ENCODE data around the gene TMEFF1.

TMEFF1 gene

GRCh38 chr9:100586093-100586492, 113.1 kb downstream of the TMEFF1 start:
- no peak overlapping the region for H3K4me3 ChIP-seq (ENCODE audit: low read length)
- no peak for TF ChIP-seq ZNF274 (IDR thresholded peaks at IDR 0.05; ENCODE audit: low read depth, low read length)

- TF ChIP-seq ZNF274 (IDR thresholded peaks at IDR 0.05; ENCODE audit: low read depth, low read length) = no peak
- no peak overlapping the region for H3K4me3 ChIP-seq (ENCODE audit: low read length)
Measured at GRCh38 chr9:100587375-100587774, 114.4 kb downstream of the TMEFF1 start.

GRCh38 chr9:100589582-100589981, 116.6 kb downstream of the TMEFF1 start:
- TF ChIP-seq ZNF274 (IDR thresholded peaks at IDR 0.05; ENCODE audit: low read depth, low read length) = no peak
- no peak overlapping the region for H3K4me3 ChIP-seq (ENCODE audit: low read length)

GRCh38 chr9:100590481-100590880, 117.5 kb downstream of the TMEFF1 start:
- TF ChIP-seq ZNF274 (IDR thresholded peaks at IDR 0.05; ENCODE audit: low read depth, low read length) = no peak
- H3K4me3 ChIP-seq (ENCODE audit: low read length) = no peak overlapping the region

- H3K4me3 ChIP-seq (ENCODE audit: low read length) = no peak overlapping the region
- TF ChIP-seq ZNF274 (IDR thresholded peaks at IDR 0.05; ENCODE audit: low read depth, low read length) = no peak
Measured at GRCh38 chr9:100591139-100591538, 118.2 kb downstream of the TMEFF1 start.

GRCh38 chr9:100591639-100592412, 118.9 kb downstream of the TMEFF1 start:
- TF ChIP-seq ZNF274 (IDR thresholded peaks at IDR 0.05; ENCODE audit: low read depth, low read length) = no peak
- no peak overlapping the region for H3K4me3 ChIP-seq (ENCODE audit: low read length)

GRCh38 chr9:100595391-100596199, 122.6 kb downstream of the TMEFF1 start:
- no peak for TF ChIP-seq ZNF274 (IDR thresholded peaks at IDR 0.05; ENCODE audit: low read depth, low read length)

GRCh38 chr9:100597236-100597635, 124.3 kb downstream of the TMEFF1 start:
- H3K4me3 ChIP-seq (ENCODE audit: low read length) = no peak overlapping the region
- no peak for TF ChIP-seq ZNF274 (IDR thresholded peaks at IDR 0.05; ENCODE audit: low read depth, low read length)

More at GRCh38 chr9:100595391-100596199, 122.6 kb downstream of the TMEFF1 start:
- no peak overlapping the region for H3K4me3 ChIP-seq (ENCODE audit: low read length)

- peak overlapping the region; percentile 50; the same call in 1 of the 2 replicates for H3K4me3 ChIP-seq (ENCODE audit: low read length)
- TF ChIP-seq ZNF274 (IDR thresholded peaks at IDR 0.05; ENCODE audit: low read depth, low read length) = no peak
Measured at GRCh38 chr9:100598641-100599145, 125.7 kb downstream of the TMEFF1 start.

GRCh38 chr9:100600521-100601079, 127.7 kb downstream of the TMEFF1 start:
- no peak for TF ChIP-seq ZNF274 (IDR thresholded peaks at IDR 0.05; ENCODE audit: low read depth, low read length)
- H3K4me3 ChIP-seq (ENCODE audit: low read length) = no peak overlapping the region

GRCh38 chr9:100601216-100601615, 128.3 kb downstream of the TMEFF1 start:
- no peak for TF ChIP-seq ZNF274 (IDR thresholded peaks at IDR 0.05; ENCODE audit: low read depth, low read length)
- H3K4me3 ChIP-seq (ENCODE audit: low read length) = no peak overlapping the region

GRCh38 chr9:100602342-100602801, 129.4 kb downstream of the TMEFF1 start:
- TF ChIP-seq ZNF274 (IDR thresholded peaks at IDR 0.05; ENCODE audit: low read depth, low read length) = no peak

GRCh38 chr9:100605405-100605804, 132.5 kb downstream of the TMEFF1 start:
- TF ChIP-seq ZNF274 (IDR thresholded peaks at IDR 0.05; ENCODE audit: low read depth, low read length) = no peak

More at GRCh38 chr9:100602342-100602801, 129.4 kb downstream of the TMEFF1 start:
- no peak overlapping the region for H3K4me3 ChIP-seq (ENCODE audit: low read length)

GRCh38 chr9:100619194-100619593, 146.2 kb downstream of the TMEFF1 start:
- TF ChIP-seq ZNF274 (IDR thresholded peaks at IDR 0.05; ENCODE audit: low read depth, low read length) = no peak
- no peak overlapping the region for H3K4me3 ChIP-seq (ENCODE audit: low read length)

More at GRCh38 chr9:100605405-100605804, 132.5 kb downstream of the TMEFF1 start:
- H3K4me3 ChIP-seq (ENCODE audit: low read length) = no peak overlapping the region
